SK-N-MC (cell line): ENCODE data around the gene CCDC60.
A peak's percentile ranks its signal among the peaks of the same experiment; 100 is the strongest.

Source experiments
- DNase-seq: peaks from one replicate; pipeline ENCODE4 v3.0.0-alpha.2; 2011; ENCODE audit warnings: low read depth, low spot score
- H3K27ac ChIP-seq: fragments of 200-600 bp; sonication (generic); 2 replicates; pipeline ENCODE4 v1.5.1; 2016; ENCODE audit warnings: mixed run types
- H3K36me3 ChIP-seq: fragments of 200-600 bp; sonication (generic); 2 replicates; pipeline ENCODE4 v1.6.1; 2017; ENCODE audit warnings: antibody characterized with exemption, low read length, mixed read lengths; ENCODE audit not compliant: insufficient read depth
- H3K4me3 ChIP-seq: fragments of 200-600 bp; sonication (generic); 2 replicates; pipeline ENCODE4 v1.5.1; 2016
- H3K9ac ChIP-seq: fragments of 200-600 bp; sonication (generic); 2 replicates; pipeline ENCODE4 v1.8.0; 2017; ENCODE audit warnings: mixed run types, mixed read lengths; ENCODE audit not compliant: insufficient read length
- H3K9me3 ChIP-seq: fragments of 200-600 bp; sonication (generic); 2 replicates; pipeline ENCODE4 v1.6.1; 2017; ENCODE audit warnings: low read depth, mild to moderate bottlenecking, antibody characterized with exemption, low read length, moderate library complexity, mixed read lengths
- EZH2 ChIP-seq: fragments of 200-600 bp; sonication (generic); IDR thresholded peaks from one replicate; pipeline ENCODE4 v1.6.1; 2017; ENCODE audit warnings: antibody characterized with exemption
- FOXP2 ChIP-seq: optimal IDR thresholded peaks from 2 replicates; pipeline ENCODE3; 2011; ENCODE audit warnings: mild to moderate bottlenecking, moderate library complexity; ENCODE audit not compliant: insufficient read depth; ENCODE audit errors: extremely low read length, control extremely low read depth
- POLR2AphosphoS5 ChIP-seq: IDR thresholded peaks from 2 replicates; pipeline ENCODE4 v1.6.1; 2012; ENCODE audit warnings: mild to moderate bottlenecking, low read depth, low read length, borderline replicate concordance

The CCDC60 gene

GRCh38 chr12:119412306-119412705 is 77.8 kb downstream of the CCDC60 start:
- TF ChIP-seq EZH2 (no peak), POLR2AphosphoS5 (no peak), FOXP2 (no peak)
- Histone ChIP-seq H3K4me3 (no peak overlapping the region), H3K27ac (no peak overlapping the region), H3K9me3 (no peaks in the 10 kb centered on the region), H3K9ac (no peak overlapping the region), H3K36me3 (no peaks in the 10 kb centered on the region)
- DNase-seq: no peak

DNA sequence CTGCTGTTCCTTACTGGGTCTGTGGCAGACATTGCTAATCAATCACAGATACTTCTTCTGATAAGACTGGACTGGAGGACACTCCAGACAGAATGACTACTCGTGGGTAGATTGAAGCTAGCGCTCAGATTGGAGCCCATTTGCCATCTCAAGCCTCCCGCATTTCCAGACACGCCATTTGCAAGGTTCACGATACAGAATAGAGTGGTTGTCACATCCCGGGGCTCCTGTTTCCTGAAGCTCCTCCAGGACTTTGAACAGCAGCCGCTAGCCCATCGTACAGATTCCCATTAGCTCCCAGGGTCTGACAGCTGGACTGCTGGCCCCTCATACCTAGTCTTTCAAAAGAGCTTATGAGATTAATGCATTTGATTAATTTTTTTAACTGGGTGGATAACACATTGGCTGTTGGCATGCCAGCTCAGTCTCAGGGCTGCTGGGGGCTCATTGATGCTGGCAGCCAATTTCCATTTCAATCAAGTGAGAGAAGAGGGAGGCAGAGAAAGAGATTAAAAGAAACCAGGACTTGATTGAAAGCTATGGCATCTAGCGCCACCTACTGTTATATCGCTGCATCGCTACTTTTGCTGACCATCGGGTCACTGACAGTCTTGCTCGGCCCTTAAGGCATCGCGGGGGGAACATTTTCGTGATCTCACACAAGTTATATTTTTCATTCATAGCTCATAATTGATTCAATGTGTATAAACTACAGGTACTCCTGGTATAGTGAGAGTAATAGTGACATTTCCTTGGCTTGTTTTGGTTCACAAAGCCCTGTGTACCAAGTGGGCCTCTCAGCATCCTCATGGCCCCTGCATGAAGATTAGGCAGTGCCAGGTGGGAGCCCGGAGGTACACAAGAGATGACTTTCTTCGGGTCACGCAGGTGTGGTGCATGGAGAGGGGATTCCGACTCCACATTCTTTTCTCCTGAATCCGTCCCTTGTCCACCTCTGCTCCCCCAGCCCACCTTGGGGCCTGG is 78.6 kb downstream of the CCDC60 start:
- TF ChIP-seq FOXP2: no peak
- no peak for TF ChIP-seq POLR2AphosphoS5
- TF ChIP-seq EZH2: no peak
- Histone ChIP-seq H3K4me3 (no peak overlapping the region), H3K9ac (no peak overlapping the region)

DNA sequence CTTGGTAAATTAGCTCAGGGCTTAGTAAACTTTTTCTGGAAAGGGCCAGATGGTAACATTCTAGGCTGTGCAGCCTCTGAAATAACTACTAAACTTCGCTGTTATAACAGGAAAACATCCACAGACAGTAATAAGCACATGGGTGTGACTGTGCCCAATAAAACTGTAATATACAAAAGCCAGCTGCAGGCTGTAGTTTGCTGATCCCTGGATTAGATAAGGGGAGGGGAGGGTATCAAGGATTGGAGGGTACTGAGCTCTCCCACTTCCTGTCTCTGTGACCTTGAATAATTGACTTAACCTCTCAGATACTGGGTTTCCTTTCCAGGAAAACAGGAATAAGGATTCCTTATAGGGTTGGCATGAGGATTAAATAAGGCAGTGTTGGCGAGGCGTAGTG is 81.2 kb downstream of the CCDC60 start:
- Histone ChIP-seq H3K4me3 (no peak overlapping the region), H3K9me3 (no peaks in the 10 kb centered on the region), H3K36me3 (no peaks in the 10 kb centered on the region), H3K27ac (no peak overlapping the region), H3K9ac (no peak overlapping the region)
- peak; percentile 6 for DNase-seq
- no peak for TF ChIP-seq POLR2AphosphoS5
- no peak for TF ChIP-seq EZH2

More for the DNA sequence above, 78.6 kb downstream of the CCDC60 start:
- H3K27ac ChIP-seq: no peak overlapping the region
- H3K36me3 ChIP-seq: no peaks in the 10 kb centered on the region
- H3K9me3 ChIP-seq: no peaks in the 10 kb centered on the region
- peak; percentile 22 for DNase-seq

GRCh38 chr12:119417440-119417839 is 82.9 kb downstream of the CCDC60 start:
- DNase-seq: no peak
- no peak overlapping the region for H3K4me3 ChIP-seq

GRCh38 chr12:119419381-119419780 is 84.9 kb downstream of the CCDC60 start:
- no peak for TF ChIP-seq FOXP2
- TF ChIP-seq EZH2: no peak
- no peak for TF ChIP-seq POLR2AphosphoS5
- Histone ChIP-seq H3K36me3 (no peaks in the 10 kb centered on the region), H3K27ac (no peak overlapping the region), H3K9ac (no peak overlapping the region), H3K4me3 (no peak overlapping the region), H3K9me3 (no peaks in the 10 kb centered on the region)
- no peak for DNase-seq

More at GRCh38 chr12:119417440-119417839, 82.9 kb downstream of the CCDC60 start:
- Histone ChIP-seq H3K27ac (no peak overlapping the region), H3K9ac (no peak overlapping the region), H3K36me3 (no peaks in the 10 kb centered on the region), H3K9me3 (no peaks in the 10 kb centered on the region)
- TF ChIP-seq EZH2: no peak
- no peak for TF ChIP-seq POLR2AphosphoS5
- TF ChIP-seq FOXP2: no peak

DNA sequence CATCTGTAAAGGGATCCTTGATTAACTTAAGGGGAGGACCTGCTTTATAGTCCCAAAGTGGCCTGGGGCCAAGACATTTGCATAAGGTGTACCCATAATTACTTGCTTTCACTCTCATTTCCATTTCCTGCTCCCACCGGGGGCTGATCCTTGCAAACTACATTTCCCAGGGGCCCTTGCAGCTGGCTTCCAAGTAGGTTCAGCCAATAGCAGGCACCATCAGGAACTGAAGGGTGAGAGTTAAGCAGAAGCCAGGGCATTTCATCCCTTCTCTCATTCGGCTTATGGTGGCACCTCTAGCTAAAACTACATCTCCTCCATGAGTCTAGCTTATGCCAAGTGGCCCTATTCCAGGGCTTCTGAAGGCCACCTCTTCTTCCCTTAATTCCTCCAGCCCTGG is 88.8 kb downstream of the CCDC60 start:
- Histone ChIP-seq H3K9ac (no peak overlapping the region), H3K9me3 (no peaks in the 10 kb centered on the region), H3K36me3 (no peaks in the 10 kb centered on the region), H3K4me3 (no peak overlapping the region), H3K27ac (no peak overlapping the region)
- no peak for DNase-seq
- TF ChIP-seq POLR2AphosphoS5 (no peak), EZH2 (no peak), FOXP2 (no peak)

- H3K9ac ChIP-seq: no peak overlapping the region
- no peaks in the 10 kb centered on the region for H3K36me3 ChIP-seq
- TF ChIP-seq FOXP2: no peak
- TF ChIP-seq POLR2AphosphoS5: no peak
- no peak for TF ChIP-seq EZH2
- H3K9me3 ChIP-seq: no peaks in the 10 kb centered on the region
- H3K27ac ChIP-seq: no peak overlapping the region
- no peak overlapping the region for H3K4me3 ChIP-seq
- DNase-seq: no peak
Measured at GRCh38 chr12:119425623-119426022, 91.1 kb downstream of the CCDC60 start.

DNA sequence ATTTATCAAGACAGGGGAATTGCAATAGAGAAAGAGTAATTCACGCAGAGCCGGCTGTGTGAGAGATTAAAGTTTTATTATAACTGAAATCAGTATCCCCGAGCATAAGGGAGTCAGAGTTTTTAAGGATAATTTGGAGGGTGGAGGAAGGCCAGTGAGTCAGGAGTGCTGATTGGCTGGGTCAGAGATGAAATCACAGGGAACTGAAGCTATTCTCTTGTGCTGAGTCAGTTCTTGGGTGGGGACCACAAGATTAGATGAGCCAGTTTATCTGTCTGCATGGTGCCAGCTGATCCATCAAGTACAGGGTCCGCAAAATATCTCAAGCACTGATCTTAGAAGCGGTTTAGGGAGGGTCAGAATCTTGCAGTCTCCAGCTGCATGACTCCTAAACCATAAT is 96.6 kb downstream of the CCDC60 start:
- DNase-seq: no peak
- H3K9me3 ChIP-seq: no peaks in the 10 kb centered on the region
- no peaks in the 10 kb centered on the region for H3K36me3 ChIP-seq
- H3K27ac ChIP-seq: no peak overlapping the region
- TF ChIP-seq EZH2 (no peak), POLR2AphosphoS5 (no peak)
- H3K9ac ChIP-seq: no peak overlapping the region
- no peak overlapping the region for H3K4me3 ChIP-seq
